GM23338 (cell line): ENCODE results near the gene ETV1. TPM values are rescaled to one million over a fixed set of nuclear protein-coding genes. Genes with fewer than 3 reads are reported as not detected.

ENCODE experiments used
- ATAC-seq: fragments of 200-7000 bp; cut with Tn5 transposase; 3 replicates; pipeline ENCODE4 v1.9.1; 2020
- DNase-seq: peaks from one replicate; pipeline ENCODE4 v3.0.0-alpha.2; 2015; ENCODE audit warnings: low spot score
- H2AFZ ChIP-seq: fragments of 200-600 bp; sonication (generic); 2 replicates; pipeline ENCODE4 v1.8.0; 2016; ENCODE audit warnings: antibody characterized with exemption, mild to moderate bottlenecking, moderate library complexity
- H3F3A ChIP-seq: fragments of 200-600 bp; sonication (generic); replicated peaks from 2 replicates; pipeline ENCODE4 v1.8.0; 2017; ENCODE audit warnings: antibody characterized with exemption, mixed run types, low read depth
- H3K27ac ChIP-seq: fragments of 200-600 bp; sonication (generic); 2 replicates; pipeline ENCODE4 v1.6.1; 2016; ENCODE audit warnings: low read depth
- H3K27me3 ChIP-seq: fragments of 200-600 bp; sonication (generic); 2 replicates; pipeline ENCODE4 v1.8.0; 2016; ENCODE audit warnings: mild to moderate bottlenecking, mixed run types, moderate library complexity; ENCODE audit not compliant: insufficient read depth
- H3K36me3 ChIP-seq: fragments of 200-600 bp; sonication (generic); 2 replicates; pipeline ENCODE4 v1.8.0; 2016; ENCODE audit warnings: mild to moderate bottlenecking; ENCODE audit not compliant: insufficient read depth
- H3K4me1 ChIP-seq: fragments of 200-600 bp; sonication (generic); 2 replicates; pipeline ENCODE4 v1.8.0; 2016; ENCODE audit warnings: mild to moderate bottlenecking, moderate library complexity; ENCODE audit not compliant: insufficient read depth
- H3K4me2 ChIP-seq: fragments of 200-600 bp; sonication (generic); 2 replicates; pipeline ENCODE4 v1.7.1; 2017; ENCODE audit warnings: mixed run types
- H3K4me3 ChIP-seq: fragments of 200-600 bp; sonication (generic); 2 replicates; pipeline ENCODE4 v1.6.1; 2016; ENCODE audit warnings: mixed run types
- H3K79me2 ChIP-seq: fragments of 200-600 bp; sonication (generic); replicated peaks from 2 replicates; pipeline ENCODE4 v1.8.0; 2017; ENCODE audit warnings: mild to moderate bottlenecking; ENCODE audit not compliant: insufficient read depth
- H3K9me2 ChIP-seq: fragments of 200-600 bp; sonication (generic); 2 replicates; pipeline ENCODE4 v1.8.0; 2017; ENCODE audit not compliant: insufficient read depth
- H4K20me1 ChIP-seq: fragments of 200-600 bp; sonication (generic); replicated peaks from 2 replicates; pipeline ENCODE4 v1.8.0; 2017; ENCODE audit warnings: mild to moderate bottlenecking; ENCODE audit not compliant: insufficient read depth
- H3K27ac Mint-ChIP-seq: 2 replicates; pipeline ENCODE4 v1.8.0; 2020; ENCODE audit warnings: inconsistent platforms, mild to moderate bottlenecking, moderate library complexity, mixed read lengths
- H3K27me3 Mint-ChIP-seq: 3 replicates; pipeline ENCODE4 v1.8.0; 2022; ENCODE audit warnings: low read depth, mild to moderate bottlenecking, moderate library complexity, mixed read lengths, inconsistent platforms; ENCODE audit not compliant: insufficient read depth, poor library complexity
- H3K36me3 Mint-ChIP-seq: 3 replicates; pipeline ENCODE4 v1.8.0; 2021; ENCODE audit warnings: low read depth, mild to moderate bottlenecking, inconsistent platforms, moderate library complexity, mixed read lengths
- H3K4me1 Mint-ChIP-seq: 3 replicates; pipeline ENCODE4 v1.8.0; 2020; ENCODE audit warnings: mild to moderate bottlenecking, inconsistent platforms, mixed read lengths
- H3K4me3 Mint-ChIP-seq: 3 replicates; pipeline ENCODE4 v1.8.0; 2021; ENCODE audit warnings: moderate library complexity, mild to moderate bottlenecking, inconsistent platforms, mixed read lengths
- H3K9me3 Mint-ChIP-seq: 3 replicates; pipeline ENCODE4 v1.8.0; 2020; ENCODE audit warnings: moderate library complexity, mild to moderate bottlenecking, inconsistent platforms, mixed read lengths
- CREB1 ChIP-seq: fragments of 250-450 bp; sonication (Bioruptor Pico); IDR thresholded peaks from 2 replicates; pipeline ENCODE4 v1.5.0; 2020; ENCODE audit warnings: low read depth, mild to moderate bottlenecking, moderate library complexity
- CTCF ChIP-seq, 2 experiments: fragments of 200-600 bp in 1 of 2; sonication (generic) in 1 of 2; conservative IDR thresholded peaks; 2 replicates each; pipeline versions ENCODE4 v1.5.1 to v1.6.1; 2016 to 2017; ENCODE audit warnings: antibody characterized with exemption in 2 of 2, low read depth in 2 of 2, mild to moderate bottlenecking in 2 of 2, moderate library complexity in 1 of 2
- ETS1 ChIP-seq: IDR thresholded peaks from 2 replicates; pipeline ENCODE4 v1.6.1; 2016; ENCODE audit warnings: antibody characterized with exemption
- EZH2 ChIP-seq: fragments of 200-600 bp; sonication (generic); IDR thresholded peaks from one replicate; pipeline ENCODE4 v1.8.0; 2017; ENCODE audit warnings: antibody characterized with exemption, mild to moderate bottlenecking, low read depth; ENCODE audit not compliant: unreplicated experiment
- EZH2phosphoT487 ChIP-seq: fragments of 200-600 bp; sonication (generic); IDR thresholded peaks from one replicate; pipeline ENCODE4 v1.8.1; 2018; ENCODE audit warnings: antibody characterized with exemption; ENCODE audit not compliant: unreplicated experiment
- JUNB ChIP-seq: IDR thresholded peaks from one replicate; pipeline ENCODE4 v1.6.1; 2016; ENCODE audit warnings: antibody characterized with exemption; ENCODE audit not compliant: unreplicated experiment
- NANOG ChIP-seq: IDR thresholded peaks from 2 replicates; pipeline ENCODE4 v1.6.1; 2016; ENCODE audit warnings: antibody characterized with exemption, borderline replicate concordance
- POLR2AphosphoS5 ChIP-seq: IDR thresholded peaks from 2 replicates; pipeline ENCODE4 v1.6.1; 2016; ENCODE audit warnings: antibody characterized with exemption, low read depth
- REST ChIP-seq: IDR thresholded peaks from one replicate; pipeline ENCODE4 v1.6.1; 2018; ENCODE audit warnings: antibody characterized with exemption; ENCODE audit not compliant: unreplicated experiment
- STAT1 ChIP-seq: IDR thresholded peaks from one replicate; pipeline ENCODE4 v1.6.1; 2016; ENCODE audit warnings: antibody characterized with exemption; ENCODE audit not compliant: unreplicated experiment
- ZNF114 ChIP-seq: fragments of 250-450 bp; sonication (Bioruptor Pico); IDR thresholded peaks from 2 replicates; pipeline ENCODE4 v1.5.0; 2020; ENCODE audit warnings: mild to moderate bottlenecking, moderate library complexity
- ZNF331 ChIP-seq: fragments of 250-450 bp; sonication (Bioruptor Pico); IDR thresholded peaks from 2 replicates; pipeline ENCODE4 v1.5.0; 2020; ENCODE audit warnings: low read depth, mild to moderate bottlenecking, moderate library complexity
- ZNF462 ChIP-seq: fragments of 250-450 bp; sonication (Bioruptor Pico); IDR thresholded peaks from 2 replicates; pipeline ENCODE4 v1.5.0; 2020; ENCODE audit warnings: mild to moderate bottlenecking, moderate library complexity
- polyA plus RNA-seq: library from polyadenylated mRNA; unstranded; fragments of >200 nt; fragmentation: Nextera tagmentation; extraction: Ambion mirVana; gene quantifications from 2 replicates; pipeline ENCODE4 v1.2.1, GENCODE V29; 2016
- total RNA-seq: library from RNA; depleted of rRNA; stranded (reverse); fragments of >200 nt; shearing (Covaris generic); gene quantifications from 2 replicates; pipeline ENCODE4 v1.2.3, GENCODE V29; 2014

ETV1 gene
- total and polyA plus RNA-seq, 2 experiments from 2014 or later: 49.4 to 61.9 TPM

DNA sequence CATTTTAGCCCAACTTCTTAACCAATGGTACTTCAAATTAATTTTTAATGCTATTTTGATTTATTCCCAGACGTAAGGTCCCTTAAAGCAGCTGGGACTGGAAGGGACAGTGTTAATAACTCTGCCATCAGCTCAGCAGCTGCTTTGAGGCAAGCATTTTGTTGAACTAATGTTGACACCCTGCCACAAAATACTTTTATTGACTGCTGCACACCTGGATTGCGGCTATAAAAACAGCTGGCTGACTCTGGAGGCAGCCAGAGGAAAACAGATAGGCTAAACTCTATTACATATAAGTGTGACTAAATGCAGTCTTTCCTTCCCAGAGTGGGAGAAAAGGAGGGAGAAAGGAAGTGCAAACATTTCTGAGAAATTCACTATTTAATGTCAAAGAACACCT is 77.6 kb downstream of the ETV1 start:
- Histone ChIP-seq H3K27me3 (no peaks in the 10 kb centered on the region), H3K9me2 (no peaks in the 10 kb centered on the region), H4K20me1 (no peaks in the 10 kb centered on the region), H3K27ac (no peak overlapping the region), H3K4me2 (no peak overlapping the region), H3K4me1 (peaks cover 9% of the 10 kb centered on the region; the same call in 1 of the 2 replicates), H3F3A (no peaks in the 10 kb centered on the region), H2AFZ (no peak overlapping the region), H3K4me3 (no peak overlapping the region), H3K36me3 (no peaks in the 10 kb centered on the region), H3K79me2 (no peaks in the 10 kb centered on the region)
- no peaks in the 10 kb centered on the region for H3K27me3 Mint-ChIP-seq
- H3K36me3 Mint-ChIP-seq: peaks cover 20% of the 10 kb centered on the region
- H3K4me1 Mint-ChIP-seq: peaks cover 20% of the 10 kb centered on the region; the same call in 2 of the 3 replicates
- H3K4me3 Mint-ChIP-seq: no peak overlapping the region
- H3K9me3 Mint-ChIP-seq: no peaks in the 10 kb centered on the region
- no peak for TF ChIP-seq REST
- no peak for TF ChIP-seq NANOG
- TF ChIP-seq ZNF331 (CRISPR knock-in tag): no peak
- no peak for TF ChIP-seq EZH2
- no peak for TF ChIP-seq POLR2AphosphoS5
- no peak for TF ChIP-seq ZNF114 (CRISPR knock-in tag)
- no peak for TF ChIP-seq ETS1
- no peak for TF ChIP-seq ZNF462
- no peak for TF ChIP-seq CTCF (conservative IDR thresholded peaks at IDR 0.05; ENCODE audit: low read depth in 2 of 2)
- no peak for TF ChIP-seq STAT1
- TF ChIP-seq JUNB: no peak
- no peak for TF ChIP-seq CREB1
- TF ChIP-seq EZH2phosphoT487: no peak
- no peak for ATAC-seq
- DNase-seq: no peak
- H3K27ac Mint-ChIP-seq: no peak overlapping the region
